ENCODE measurements around the gene ADAT1. TPM values are rescaled to one million over a fixed set of nuclear protein-coding genes. Genes with fewer than 3 reads are reported as not detected.

ADAT1 gene
- total RNA-seq, 1 experiment from 2014 or later: 60.2 TPM

DNA sequence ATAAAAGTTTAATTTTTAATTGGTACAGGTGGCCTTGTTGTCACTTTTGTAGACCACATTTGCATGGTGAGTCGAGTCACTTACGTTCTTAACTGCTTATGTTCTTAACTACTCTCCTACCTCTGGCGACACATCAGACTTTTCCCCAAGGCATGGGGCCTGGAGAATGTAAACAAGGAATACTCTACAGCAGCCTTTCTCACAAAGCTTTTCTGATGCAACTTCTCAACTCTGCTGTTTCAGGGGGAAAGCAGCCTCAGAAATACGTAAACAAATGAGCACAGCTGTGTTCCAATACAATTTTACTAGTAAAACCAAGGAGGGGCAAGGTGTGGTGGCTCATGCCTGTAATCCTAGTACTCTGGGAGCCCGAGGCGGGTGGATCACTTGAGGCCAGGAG, 17.5 kb upstream of the ADAT1 start:
- BruUV-seq (replicated peaks): no TSS peak
- Mint-ChIP-seq H3K4me1 (ENCODE audit: insufficient read depth, unreplicated experiment) (peaks cover 8% of the 10 kb centered on the region), H3K9me3 (ENCODE audit: unreplicated experiment) (no peaks in the 10 kb centered on the region), H3K4me3 (ENCODE audit: unreplicated experiment) (no peak overlapping the region), H3K27ac (ENCODE audit: low read depth, unreplicated experiment) (peak overlapping the region; percentile 27), H3K36me3 (ENCODE audit: insufficient read depth, unreplicated experiment) (peaks cover 91% of the 10 kb centered on the region), H3K27me3 (ENCODE audit: insufficient read depth, unreplicated experiment) (no peaks in the 10 kb centered on the region)
- ChIA-PET POLR2A (interaction anchor here (0.7 kb wide), 1 partner anchor 84 kb away, joined by 3 read pairs; no protein-coding TSS in a partner anchor), CTCF (interaction anchor here (1.1 kb wide), 1 partner anchor 123 kb away, joined by 3 read pairs; no protein-coding TSS in a partner anchor)
- DNase-seq (ENCODE audit: unreplicated experiment): no peak
- intact Hi-C loops (cut with micrococcal nuclease): no loop called here
- TF ChIP-seq, protein P1, sequence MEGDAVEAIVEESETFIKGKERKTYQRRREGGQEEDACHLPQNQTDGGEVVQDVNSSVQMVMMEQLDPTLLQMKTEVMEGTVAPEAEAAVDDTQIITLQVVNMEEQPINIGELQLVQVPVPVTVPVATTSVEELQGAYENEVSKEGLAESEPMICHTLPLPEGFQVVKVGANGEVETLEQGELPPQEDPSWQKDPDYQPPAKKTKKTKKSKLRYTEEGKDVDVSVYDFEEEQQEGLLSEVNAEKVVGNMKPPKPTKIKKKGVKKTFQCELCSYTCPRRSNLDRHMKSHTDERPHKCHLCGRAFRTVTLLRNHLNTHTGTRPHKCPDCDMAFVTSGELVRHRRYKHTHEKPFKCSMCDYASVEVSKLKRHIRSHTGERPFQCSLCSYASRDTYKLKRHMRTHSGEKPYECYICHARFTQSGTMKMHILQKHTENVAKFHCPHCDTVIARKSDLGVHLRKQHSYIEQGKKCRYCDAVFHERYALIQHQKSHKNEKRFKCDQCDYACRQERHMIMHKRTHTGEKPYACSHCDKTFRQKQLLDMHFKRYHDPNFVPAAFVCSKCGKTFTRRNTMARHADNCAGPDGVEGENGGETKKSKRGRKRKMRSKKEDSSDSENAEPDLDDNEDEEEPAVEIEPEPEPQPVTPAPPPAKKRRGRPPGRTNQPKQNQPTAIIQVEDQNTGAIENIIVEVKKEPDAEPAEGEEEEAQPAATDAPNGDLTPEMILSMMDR (IDR thresholded peaks at IDR 0.05; ENCODE audit: unreplicated experiment): no peak

DNA sequence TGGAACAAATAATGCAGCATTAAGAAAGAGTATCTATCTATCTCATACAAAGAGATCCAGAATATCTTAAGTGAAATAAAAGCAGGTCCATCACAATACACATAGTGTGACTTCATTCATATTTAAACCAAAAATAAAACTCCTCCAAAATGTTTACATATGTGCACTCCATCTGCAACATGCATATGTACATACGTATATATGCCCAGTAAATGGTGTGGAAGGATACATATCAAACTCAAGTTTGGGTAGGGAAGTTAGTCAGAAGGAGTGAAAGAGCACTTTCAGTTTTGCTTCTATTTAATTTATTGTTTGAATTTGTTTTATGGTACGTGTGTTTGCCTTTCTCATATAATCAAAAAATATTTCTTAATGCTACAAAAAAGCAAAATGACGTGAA, 12.0 kb upstream of the ADAT1 start:
- no peaks in the 10 kb centered on the region for H3K4me1 Mint-ChIP-seq (ENCODE audit: insufficient read depth, unreplicated experiment)
- POLR2A ChIA-PET: interaction anchor here (3.8 kb wide), 1 partner anchor 13 kb away, joined by 16 read pairs; the partner anchor contains the start of genes KARS1 and TERF2IP
- H3K27me3 Mint-ChIP-seq (ENCODE audit: insufficient read depth, unreplicated experiment): no peaks in the 10 kb centered on the region
- DNase-seq (ENCODE audit: unreplicated experiment): no peak
- H3K36me3 Mint-ChIP-seq (ENCODE audit: insufficient read depth, unreplicated experiment): peaks cover 94% of the 10 kb centered on the region
- no peak overlapping the region for H3K4me3 Mint-ChIP-seq (ENCODE audit: unreplicated experiment)
- no peak overlapping the region for H3K27ac Mint-ChIP-seq (ENCODE audit: low read depth, unreplicated experiment)
- CTCF ChIA-PET: interaction anchor here (0.6 kb wide), 1 partner anchor 84 kb away, joined by 3 read pairs; no protein-coding TSS in a partner anchor
- no TSS peak for BruUV-seq (replicated peaks)
- no peaks in the 10 kb centered on the region for H3K9me3 Mint-ChIP-seq (ENCODE audit: unreplicated experiment)
- TF ChIP-seq, protein P1 (IDR thresholded peaks at IDR 0.05; ENCODE audit: unreplicated experiment): no peak
- intact Hi-C loops (cut with micrococcal nuclease): no loop called here

DNA sequence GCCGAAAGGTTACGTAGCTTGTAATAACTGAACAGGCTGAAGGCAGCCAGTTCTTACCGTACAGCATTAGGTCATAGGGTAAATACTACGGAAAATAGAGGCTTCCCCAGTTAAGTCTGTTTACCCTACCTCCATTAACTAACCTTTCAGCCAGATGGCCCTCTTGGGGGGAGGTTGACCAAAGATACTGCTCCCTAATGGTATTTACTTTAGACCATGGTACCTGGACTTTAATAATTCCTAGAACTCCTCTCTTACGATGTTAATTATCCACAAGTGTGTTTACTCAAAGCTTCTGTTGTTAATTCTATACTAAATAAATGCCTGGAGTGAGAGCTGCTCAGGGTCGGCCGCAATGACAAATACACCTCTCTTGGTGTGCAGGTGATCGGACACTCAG, 9.8 kb upstream of the ADAT1 start:
- no TSS peak for BruUV-seq (replicated peaks)
- CTCF ChIA-PET: interaction anchor here (0.6 to 1.6 kb wide), 4 partner anchors 10 to 76 kb away, joined by 3 to 9 read pairs (median 4); no protein-coding TSS in a partner anchor
- intact Hi-C loops (cut with micrococcal nuclease): no loop called here
- Mint-ChIP-seq H3K27ac (ENCODE audit: low read depth, unreplicated experiment) (no peak overlapping the region), H3K36me3 (ENCODE audit: insufficient read depth, unreplicated experiment) (peaks cover 94% of the 10 kb centered on the region), H3K9me3 (ENCODE audit: unreplicated experiment) (no peaks in the 10 kb centered on the region), H3K4me1 (ENCODE audit: insufficient read depth, unreplicated experiment) (no peaks in the 10 kb centered on the region), H3K4me3 (ENCODE audit: unreplicated experiment) (no peak overlapping the region), H3K27me3 (ENCODE audit: insufficient read depth, unreplicated experiment) (no peaks in the 10 kb centered on the region)
- POLR2A ChIA-PET: interaction anchor here (1.3 to 3.7 kb wide), 3 partner anchors 10 to 15 kb away, joined by 5 to 24 read pairs (median 5); partner anchors contain the start of genes ADAT1, KARS1 and TERF2IP
- TF ChIP-seq, protein P1 (IDR thresholded peaks at IDR 0.05; ENCODE audit: unreplicated experiment): no peak
- no peak for DNase-seq (ENCODE audit: unreplicated experiment)

DNA sequence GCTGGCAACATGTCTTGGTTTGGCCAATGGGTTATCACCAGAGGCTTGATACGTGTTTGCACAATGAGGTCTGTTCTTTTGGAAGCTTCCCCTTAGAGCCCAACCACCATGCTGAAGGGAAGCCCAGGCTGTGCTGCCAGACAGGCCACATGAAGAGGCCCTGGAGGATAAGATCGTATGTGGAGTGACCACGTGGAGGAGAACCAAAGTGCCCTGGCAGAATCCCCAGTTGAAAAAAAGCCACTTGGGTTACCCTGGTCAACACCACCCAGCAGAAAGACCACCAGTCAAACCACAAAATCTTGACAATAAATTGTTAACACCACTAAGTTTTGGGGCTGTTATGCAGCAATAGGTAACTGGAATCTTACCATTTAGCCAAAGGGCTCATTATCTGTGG, 7.0 kb upstream of the ADAT1 start:
- POLR2A ChIA-PET: interaction anchor here (0.8 to 3.7 kb wide), 2 partner anchors 15 to 18 kb away, joined by 4 to 24 read pairs; partner anchors contain the start of genes KARS1 and TERF2IP
- TF ChIP-seq, protein P1 (IDR thresholded peaks at IDR 0.05; ENCODE audit: unreplicated experiment): no peak
- no peaks in the 10 kb centered on the region for H3K9me3 Mint-ChIP-seq (ENCODE audit: unreplicated experiment)
- intact Hi-C loops (cut with micrococcal nuclease): no loop called here
- no peak overlapping the region for H3K27ac Mint-ChIP-seq (ENCODE audit: low read depth, unreplicated experiment)
- peaks cover 92% of the 10 kb centered on the region for H3K36me3 Mint-ChIP-seq (ENCODE audit: insufficient read depth, unreplicated experiment)
- H3K4me1 Mint-ChIP-seq (ENCODE audit: insufficient read depth, unreplicated experiment): peaks cover 10% of the 10 kb centered on the region
- no peaks in the 10 kb centered on the region for H3K27me3 Mint-ChIP-seq (ENCODE audit: insufficient read depth, unreplicated experiment)
- BruUV-seq (replicated peaks): no TSS peak
- CTCF ChIA-PET: interaction anchor here (0.6 to 1.4 kb wide), 4 partner anchors 9 to 19 kb away, joined by 3 to 5 read pairs (median 4); no protein-coding TSS in a partner anchor
- no peak for DNase-seq (ENCODE audit: unreplicated experiment)
- H3K4me3 Mint-ChIP-seq (ENCODE audit: unreplicated experiment): no peak overlapping the region
